HCT116 (cell line): ENCODE measurements around the gene SARS1. TPM values are rescaled to one million over a fixed set of nuclear protein-coding genes. Genes with fewer than 3 reads are reported as not detected.

ENCODE experiments used
- ATAC-seq: fragments of 200-7000 bp; cut with Tn5 transposase; 2 replicates; pipeline ENCODE4 v1.9.1; 2020; ENCODE audit warnings: mild to moderate bottlenecking, moderate library complexity
- BruUV-seq: library from RNA; stranded (reverse); fragments of 400-500 nt; replicated peaks from 2 replicates; lab custom pipeline; 2021; lab: Mats Ljungman, UMichigan
- CTCF ChIA-PET: fragments of 300-600 bp; sonication (Branson Sonifier 250); formaldehyde crosslinking; loops from one replicate; lab custom pipeline; 2021; ENCODE audit warnings: antibody characterized with exemption; lab: Charles Lee
- POLR2A ChIA-PET: fragments of 300-600, 350-600 bp; sonication (Branson Sonifier 250); formaldehyde crosslinking; loops from one replicate; lab custom pipeline; 2021; ENCODE audit warnings: antibody characterized with exemption; lab: Charles Lee
- RAD21 ChIA-PET, 2 experiments: fragments of 300-600 bp; sonication (Branson Sonifier 250); formaldehyde crosslinking; loops; one replicate each; lab custom pipeline; 2023; ENCODE audit warnings: low total read pairs in 2 of 2; ENCODE audit not compliant: uncharacterized antibody in 2 of 2, unreplicated experiment in 2 of 2, low non-redundant PET in 1 of 2; lab: Charles Lee
- DNase-seq: peaks from one replicate; pipeline ENCODE4 v3.0.0-alpha.2; 2010; ENCODE audit warnings: low read depth, low spot score
- H2AFZ ChIP-seq: fragments of 200-600 bp; shearing (Covaris generic), sonication (generic); 2 replicates; pipeline ENCODE4 v1.6.1; 2017; ENCODE audit warnings: low read depth, mixed run types, mixed read lengths, antibody characterized with exemption, low read length; ENCODE audit not compliant: poor library complexity, severe bottlenecking
- H3K27ac ChIP-seq: 2 replicates; pipeline ENCODE4 v1.5.1; 2012; ENCODE audit warnings: low read depth, low read length
- H3K27me3 ChIP-seq: fragments of 200-600 bp; sonication (generic); 2 replicates; pipeline ENCODE4 v1.6.1; 2016; ENCODE audit warnings: mixed run types, low read length, mixed read lengths; ENCODE audit not compliant: insufficient read depth
- H3K36me3 ChIP-seq, 2 experiments: fragments of 200-500 bp in 1 of 2; fragments of 200-600 bp in 1 of 2; sonication (Bioruptor generic) in 1 of 2; sonication (generic) in 1 of 2; 2 replicates each; pipeline versions ENCODE4 v1.5.1 to v1.6.1; 2014 to 2016; ENCODE audit warnings: low read length in 2 of 2, inconsistent platforms in 1 of 2, mixed read lengths in 1 of 2, mixed run types in 1 of 2; ENCODE audit not compliant: insufficient read depth in 2 of 2, control insufficient read depth in 1 of 2
- H3K4me1 ChIP-seq, 2 experiments: fragments of 200-600 bp in 1 of 2; sonication (generic) in 1 of 2; 2 replicates each; pipeline versions ENCODE4 v1.5.1 to v1.6.1; 2012 to 2017; ENCODE audit warnings: low read length in 2 of 2, inconsistent platforms in 1 of 2, mild to moderate bottlenecking in 1 of 2, mixed read lengths in 1 of 2, mixed run types in 1 of 2, moderate library complexity in 1 of 2; ENCODE audit not compliant: insufficient read depth in 2 of 2, control insufficient read depth in 1 of 2
- H3K4me2 ChIP-seq: fragments of 200-600 bp; sonication (generic); 2 replicates; pipeline ENCODE4 v1.6.1; 2017; ENCODE audit warnings: mixed run types, low read length, mixed read lengths
- H3K4me3 ChIP-seq, 2 experiments: fragments of 200-600 bp in 1 of 2; sonication (generic) in 1 of 2; replicated peaks in 1 of 2; 2 replicates each; pipeline ENCODE4 v1.5.1; 2011 to 2016; ENCODE audit warnings: low read length in 2 of 2, control low read depth in 1 of 2, low read depth in 1 of 2, mild to moderate bottlenecking in 1 of 2, mixed read lengths in 1 of 2, mixed run types in 1 of 2
- H3K79me2 ChIP-seq: fragments of 200-600 bp; sonication (generic); 2 replicates; pipeline ENCODE4 v1.6.1; 2017; ENCODE audit warnings: mild to moderate bottlenecking, mixed run types, low read length, moderate library complexity, mixed read lengths; ENCODE audit not compliant: insufficient read depth
- H3K9ac ChIP-seq: fragments of 200-600 bp; sonication (generic); 2 replicates; pipeline ENCODE4 v1.6.1; 2016; ENCODE audit warnings: low read length, mixed read lengths
- H3K9me2 ChIP-seq: fragments of 200-600 bp; sonication (generic), shearing (Covaris generic); 2 replicates; pipeline ENCODE4 v1.6.1; 2017; ENCODE audit warnings: mixed run types, mild to moderate bottlenecking, moderate library complexity; ENCODE audit not compliant: insufficient read depth
- H3K9me3 ChIP-seq, 2 experiments: fragments of 200-500 bp in 1 of 2; fragments of 200-600 bp in 1 of 2; sonication (Bioruptor generic) in 1 of 2; sonication (generic) in 1 of 2; 2 replicates each; pipeline ENCODE4 v1.6.1; 2014 to 2017; ENCODE audit warnings: low read length in 2 of 2, mixed read lengths in 2 of 2, inconsistent platforms in 1 of 2, low read depth in 1 of 2, mild to moderate bottlenecking in 1 of 2, mixed run types in 1 of 2, moderate library complexity in 1 of 2; ENCODE audit not compliant: control insufficient read depth in 1 of 2, insufficient read depth in 1 of 2
- H4K20me1 ChIP-seq: fragments of 200-600 bp; sonication (generic), shearing (Covaris generic); 2 replicates; pipeline ENCODE4 v1.6.1; 2017; ENCODE audit warnings: mixed run types, mild to moderate bottlenecking, moderate library complexity; ENCODE audit not compliant: insufficient read depth
- ATF3 ChIP-seq: IDR thresholded peaks from 2 replicates; pipeline ENCODE4 v1.6.1; 2012
- CEBPB ChIP-seq: IDR thresholded peaks from 2 replicates; pipeline ENCODE4 v1.6.1; 2012; ENCODE audit warnings: low read depth
- FOSL1 ChIP-seq: IDR thresholded peaks from 2 replicates; pipeline ENCODE4 v1.6.1; 2012; ENCODE audit warnings: low read depth
- MAX ChIP-seq: IDR thresholded peaks from 2 replicates; pipeline ENCODE4 v1.6.1; 2012
- SP1 ChIP-seq: IDR thresholded peaks from 2 replicates; pipeline ENCODE4 v1.6.1; 2012; ENCODE audit warnings: low read depth
- SRF ChIP-seq: IDR thresholded peaks from 2 replicates; pipeline ENCODE4 v1.6.1; 2012; ENCODE audit warnings: low read depth
- TCF7L2 ChIP-seq: IDR thresholded peaks from 2 replicates; pipeline ENCODE4 v1.7.0; 2011; ENCODE audit warnings: borderline replicate concordance, inconsistent platforms; ENCODE audit not compliant: insufficient read depth, insufficient read length; ENCODE audit errors: extremely low read depth
- ZNF274 ChIP-seq: fragments of 200-500 bp; sonication (Bioruptor generic); IDR thresholded peaks from 2 replicates; pipeline ENCODE4 v1.6.1; 2014; ENCODE audit warnings: mild to moderate bottlenecking, low read depth, low read length, inconsistent platforms
- intact Hi-C: fragments of 100-400 bp; cut with micrococcal nuclease; formaldehyde crosslinking; loops from 2 replicates; pipeline ENCODE4 v1.10.0; 2022
- total RNA-seq: library from RNA; stranded (reverse); gene quantifications from one replicate; pipeline ENCODE4 v1.2.1, GENCODE V29; 2021; ENCODE audit not compliant: unreplicated experiment

Gene SARS1
- total RNA-seq, 1 experiment from 2014 or later: 206 TPM

DNA sequence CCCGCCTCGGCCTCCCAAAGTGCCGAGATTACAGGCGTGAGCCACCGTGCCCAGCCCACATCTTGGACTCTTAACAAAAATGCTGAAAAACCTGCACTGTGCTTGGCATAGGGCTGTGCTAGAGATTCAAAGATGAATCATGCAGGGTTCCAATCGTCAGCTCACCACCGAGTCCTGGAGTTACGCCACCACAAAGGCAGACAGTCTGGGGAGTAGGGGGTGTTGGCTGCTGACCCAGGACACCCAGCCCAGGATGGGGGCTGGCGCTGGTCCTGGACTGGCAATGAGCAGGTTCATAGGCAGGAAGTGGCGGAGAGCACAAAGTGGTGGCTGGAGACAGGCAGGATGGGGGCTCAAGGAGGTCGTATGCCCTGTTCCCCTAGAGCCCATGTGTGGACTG is 53.2 kb downstream of the SARS1 start:
- Histone ChIP-seq H3K9me2 (no peaks in the 10 kb centered on the region), H3K9me3 (no peaks in the 10 kb centered on the region), H3K4me3 (no peak overlapping the region), H3K27me3 (no peaks in the 10 kb centered on the region), H3K4me2 (no peak overlapping the region), H3K36me3 (peaks cover 0 to 6% of the 10 kb centered on the region in 2 experiments; a peak in 2 of 4 replicates), H4K20me1 (no peaks in the 10 kb centered on the region), H3K79me2 (no peaks in the 10 kb centered on the region), H2AFZ (no peak overlapping the region), H3K9ac (no peak overlapping the region), H3K4me1 (peaks cover 0 to 9% of the 10 kb centered on the region in 2 experiments; a peak in 2 of 4 replicates), H3K27ac (no peak overlapping the region)
- ChIA-PET RAD21 (interaction anchor here in 1 of 2 experiments (0.7 kb wide), 1 partner anchor 43 kb away, joined by 3 read pairs; no protein-coding TSS in a partner anchor), POLR2A (no interaction called here), CTCF (no interaction called here)
- TF ChIP-seq TCF7L2 (no peak), ZNF274 (no peak), MAX (no peak), SRF (no peak), SP1 (no peak), FOSL1 (no peak)
- ATAC-seq: no peak
- BruUV-seq: no TSS peak
- intact Hi-C loops: no loop called here
- DNase-seq: no peak

GRCh38 chr1:109267743-109268300 is 54.1 kb downstream of the SARS1 start:
- ChIA-PET RAD21 (no interaction called here), CTCF (no interaction called here), POLR2A (no interaction called here)
- Histone ChIP-seq H3K9ac (no peak overlapping the region), H3K79me2 (no peaks in the 10 kb centered on the region), H3K4me1 (peaks cover 3 to 11% of the 10 kb centered on the region in 2 experiments), H3K9me3 (no peaks in the 10 kb centered on the region), H4K20me1 (no peaks in the 10 kb centered on the region), H3K4me2 (no peak overlapping the region), H3K27me3 (no peaks in the 10 kb centered on the region), H3K4me3 (no peak overlapping the region), H2AFZ (no peak overlapping the region), H3K36me3 (peaks cover 0 to 6% of the 10 kb centered on the region in 2 experiments; a peak in 2 of 4 replicates), H3K27ac (no peak overlapping the region), H3K9me2 (no peaks in the 10 kb centered on the region)
- intact Hi-C loops: no loop called here
- DNase-seq (no peak), ATAC-seq (no peak)
- BruUV-seq: no TSS peak
- TF ChIP-seq CEBPB (no peak), ATF3 (no peak)
